Measurements from ENCODE around the gene NSMCE4A.

DNA sequence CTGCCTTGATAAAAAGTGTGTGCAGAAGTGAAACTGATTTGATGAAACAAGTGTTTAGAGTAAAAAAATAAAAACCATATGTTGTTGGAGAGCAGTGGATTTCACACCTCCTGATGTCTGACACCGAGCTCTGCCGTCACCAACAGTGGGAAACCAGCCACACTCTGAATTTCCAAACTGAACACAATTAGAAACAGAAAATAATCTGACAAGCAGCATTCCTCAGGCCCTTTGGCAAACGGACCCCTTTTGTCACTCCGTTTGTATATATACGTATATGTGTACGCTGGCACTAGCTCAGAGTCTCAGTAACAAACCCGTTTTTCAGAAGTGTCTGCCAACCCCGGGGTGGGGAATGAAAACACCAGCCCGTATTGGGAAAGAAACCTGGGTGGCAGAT is 46.4 kb upstream of the NSMCE4A start:
- TF ChIP-seq EZH2 (IDR thresholded peaks at IDR 0.05; ENCODE audit: insufficient read depth, poor library complexity, severe bottlenecking) (no peak), EZH2phosphoT487 (IDR thresholded peaks at IDR 0.05; ENCODE audit: insufficient read depth, low read depth) (no peak)
